IPS DF 6.9 (cell line): ENCODE data around the gene GPR62.

Experiments
- DNase-seq: peaks from one replicate; pipeline ENCODE4 v3.0.0-alpha.2; 2013; ENCODE audit warnings: low read depth, low spot score
- H3K27ac ChIP-seq: one replicate; pipeline ENCODE4 v1.5.1; 2013; ENCODE audit warnings: low read length, control low read depth
- H3K27me3 ChIP-seq: 2 replicates; pipeline ENCODE4 v1.6.1; 2013; ENCODE audit warnings: mild to moderate bottlenecking, low read length; ENCODE audit not compliant: control insufficient read depth, insufficient read depth
- H3K36me3 ChIP-seq: 2 replicates; pipeline ENCODE4 v1.6.1; 2013; ENCODE audit warnings: low read length; ENCODE audit not compliant: control insufficient read depth, insufficient read depth
- H3K4me1 ChIP-seq: 2 replicates; pipeline ENCODE4 v1.6.1; 2013; ENCODE audit warnings: low read length; ENCODE audit not compliant: control insufficient read depth, insufficient read depth
- H3K4me3 ChIP-seq: 2 replicates; pipeline ENCODE4 v1.5.1; 2013; ENCODE audit warnings: mild to moderate bottlenecking, low read length
- H3K9me3 ChIP-seq: 2 replicates; pipeline ENCODE4 v1.6.1; 2013; ENCODE audit warnings: low read length, inconsistent platforms; ENCODE audit not compliant: control insufficient read depth, insufficient read depth
- WGBS: extraction: QIAGEN DNeasy Blood & Tissue Kit; methylation state at CpG from one replicate; pipeline ENCODE4 v1.1.7; 2013; ENCODE audit warnings: mixed read lengths, missing lambda C conversion rate; ENCODE audit not compliant: insufficient read length, insufficient coverage; 5-methylcytosine and 5-hydroxymethylcytosine counted together

Gene GPR62

DNA sequence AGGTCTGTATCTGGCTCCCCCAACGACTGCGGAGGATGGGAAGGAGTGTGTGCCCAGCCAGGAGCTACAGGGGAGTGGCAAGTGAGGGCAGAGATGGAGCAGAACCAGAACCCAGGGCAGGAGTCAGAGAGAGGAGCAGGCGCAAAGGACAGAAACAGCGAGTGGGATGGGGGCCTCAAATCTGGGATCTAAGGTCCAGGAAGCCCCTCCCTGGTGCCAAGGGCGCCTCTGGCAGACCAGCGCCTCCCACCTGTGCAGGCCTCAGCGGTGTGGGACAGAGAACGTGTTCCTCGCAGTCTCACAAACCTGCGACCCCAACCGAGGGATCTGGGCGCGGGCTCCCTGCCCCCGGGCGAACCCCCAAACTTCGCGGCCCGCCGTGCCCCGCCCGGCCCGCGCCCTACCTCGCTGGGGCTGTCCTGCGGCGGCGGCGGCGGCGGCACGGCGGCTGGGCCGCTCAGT, 11.8 kb downstream of the GPR62 start:
- Histone ChIP-seq H3K4me1 (peaks cover 19% of the 10 kb centered on the region), H3K4me3 (peak overlapping the region; percentile 36; the same call in 1 of the 2 replicates), H3K36me3 (no peaks in the 10 kb centered on the region), H3K9me3 (no peaks in the 10 kb centered on the region), H3K27ac (no peak overlapping the region), H3K27me3 (no peaks in the 10 kb centered on the region)
- no peak for DNase-seq
- WGBS, result no CpG with 5 or more reads among the region's 33 CpGs

DNA sequence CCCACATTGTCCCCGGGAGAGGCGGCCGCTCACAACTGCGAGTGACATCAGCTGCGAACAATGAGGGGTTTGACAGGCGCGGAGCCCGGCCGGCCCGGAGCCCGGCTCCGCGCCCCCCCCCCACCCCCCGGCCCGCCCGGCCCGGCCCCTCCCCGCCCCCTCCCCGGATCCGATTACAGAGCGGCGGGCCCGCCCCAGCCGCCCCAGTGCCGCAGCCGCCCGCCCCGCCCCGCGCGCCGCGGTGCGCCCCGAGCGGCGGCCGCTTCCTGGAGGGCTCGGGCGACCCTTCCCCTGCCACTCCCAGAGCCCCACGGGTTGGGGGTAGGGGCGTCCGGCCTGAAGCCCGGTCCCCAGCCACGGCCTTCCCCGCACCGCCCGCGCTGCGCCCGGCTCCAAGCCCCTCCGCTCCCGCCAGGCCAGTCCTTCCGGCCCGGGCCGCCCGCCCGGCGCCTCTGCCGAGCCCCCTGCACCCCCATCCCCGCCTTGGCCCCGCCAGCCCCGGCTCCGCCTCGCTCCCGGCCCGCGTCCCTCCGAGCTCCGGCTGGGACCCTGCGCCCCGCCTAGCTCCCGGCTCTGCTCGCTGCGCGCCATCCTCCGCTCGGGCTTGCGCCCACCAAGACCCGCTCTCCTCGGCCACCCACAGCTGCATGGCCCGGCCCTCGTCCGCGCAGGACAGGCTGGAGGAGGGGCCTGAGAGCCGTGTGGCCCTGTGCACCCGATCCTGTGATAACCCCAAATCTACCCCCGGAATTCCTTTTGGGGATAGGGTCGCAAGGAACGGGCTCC, 12.4 kb downstream of the GPR62 start, which contains the start of gene PCBP4:
TSS of gene PCBP4 (minus strand) at position 71 of the 786 bp plus-strand sequence. CDS start 6,214 bp downstream, outside the sequence.
- Histone ChIP-seq H3K27ac (no peak within 1 kb of the TSS), H3K27me3 (no peaks in the 10 kb centered on the region), H3K4me3 (peak within 1 kb of the TSS; percentile 62; the same call in 1 of the 2 replicates), H3K36me3 (no peaks in the 10 kb centered on the region), H3K9me3 (no peaks in the 10 kb centered on the region), H3K4me1 (peaks cover 19% of the 10 kb centered on the region)
- no peak for DNase-seq
- WGBS, result no CpG with 5 or more reads among the region's 90 CpGs

DNA sequence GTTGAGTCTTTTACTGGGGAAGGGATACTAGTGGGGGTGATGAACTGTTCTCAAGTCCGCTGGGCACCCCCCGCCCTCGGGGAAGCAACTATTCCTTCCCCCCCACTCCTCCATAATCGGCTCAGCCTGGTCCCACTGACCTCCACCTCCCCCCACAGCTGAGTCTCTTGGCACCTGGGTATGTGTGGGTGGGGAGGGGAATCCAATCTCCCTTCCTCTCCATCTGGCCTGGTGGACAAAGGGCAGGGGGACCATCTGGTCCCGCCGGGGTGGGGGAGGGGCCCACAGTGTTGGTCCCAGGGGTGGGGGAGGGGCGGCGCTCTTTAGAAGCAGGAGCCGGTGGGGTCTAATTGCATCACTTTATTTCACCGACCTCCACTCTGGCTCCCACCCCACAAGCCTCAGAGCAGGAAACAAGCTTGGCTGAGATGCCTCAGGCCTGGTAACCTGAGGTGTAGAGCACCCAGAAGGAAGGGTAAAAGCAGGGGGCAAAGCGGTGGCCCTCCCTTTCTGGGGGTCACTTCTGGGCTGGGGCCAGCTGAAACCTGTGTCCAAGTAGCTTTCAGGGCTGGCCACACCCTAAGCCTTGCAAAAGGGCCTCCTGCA, 13.1 kb downstream of the GPR62 start:
- WGBS, result no CpG with 5 or more reads among the region's 11 CpGs
- no peaks in the 10 kb centered on the region for H3K36me3 ChIP-seq
- H3K27me3 ChIP-seq, result no peaks in the 10 kb centered on the region
- H3K27ac ChIP-seq, result no peak overlapping the region
- peaks cover 19% of the 10 kb centered on the region for H3K4me1 ChIP-seq
- H3K4me3 ChIP-seq, result peak overlapping the region; percentile 62; the same call in 1 of the 2 replicates
- H3K9me3 ChIP-seq, result no peaks in the 10 kb centered on the region
- no peak for DNase-seq

DNA sequence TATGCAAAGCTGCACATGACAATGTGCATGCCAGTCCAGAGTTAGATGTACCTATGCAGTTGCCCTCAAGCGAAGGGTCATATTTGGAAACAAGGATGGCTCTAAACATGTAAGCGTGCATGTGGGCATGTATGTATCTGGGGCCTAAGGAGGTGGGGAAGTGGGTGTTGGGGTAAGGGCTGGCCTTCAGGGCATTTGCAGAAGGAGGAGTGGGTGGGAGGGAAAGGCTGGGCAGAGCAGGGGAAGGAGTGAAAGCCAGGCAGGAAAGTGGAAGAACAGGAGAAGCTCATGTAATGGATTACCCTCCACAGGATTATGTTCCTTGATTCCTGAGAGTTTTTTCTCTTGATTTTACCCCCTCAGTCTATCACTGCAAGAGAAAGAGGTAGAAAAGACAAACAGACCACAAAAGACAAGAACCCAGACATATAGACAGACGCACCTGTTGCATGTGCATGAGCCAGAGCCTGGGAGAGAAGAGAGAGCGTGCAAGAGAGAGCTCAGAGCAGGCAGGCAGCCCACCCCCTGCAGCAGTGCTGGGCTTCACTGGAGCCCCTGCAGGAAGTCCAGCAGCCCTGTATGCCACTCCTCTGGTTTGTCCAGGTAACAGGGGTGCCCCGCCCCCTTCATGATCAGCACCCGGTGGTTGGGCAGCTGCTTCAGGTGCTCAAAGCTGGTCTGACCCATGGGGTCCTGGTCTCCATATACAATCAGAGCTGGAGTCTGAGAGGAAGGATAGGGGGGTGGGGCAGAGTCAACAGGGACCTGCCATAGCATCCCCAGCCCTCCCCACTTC, 13.9 kb downstream of the GPR62 start:
- WGBS, result no CpG with 5 or more reads among the region's 6 CpGs
- H3K4me1 ChIP-seq, result peaks cover 18% of the 10 kb centered on the region

DNA sequence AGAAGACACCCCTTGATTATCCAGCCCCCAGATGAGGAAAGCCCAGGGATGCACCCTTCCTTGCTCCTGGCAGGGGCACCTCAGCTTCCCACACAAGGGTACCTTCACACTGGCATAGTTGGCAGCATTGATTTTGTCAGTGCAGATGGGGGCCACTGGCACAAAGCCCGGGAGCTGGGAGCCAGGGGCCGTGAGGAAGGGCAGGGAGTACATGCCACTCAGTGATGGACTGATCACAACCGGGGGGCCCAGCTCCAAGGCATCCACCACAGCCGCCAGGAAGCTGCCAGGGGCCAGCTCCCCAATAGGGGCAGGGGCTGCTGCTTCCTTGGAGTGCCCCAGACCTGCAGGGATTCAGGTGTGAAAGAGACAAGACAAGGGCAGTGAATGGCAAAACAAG, 14.7 kb downstream of the GPR62 start:
- WGBS, result no CpG with 5 or more reads among the region's 4 CpGs
- no peaks in the 10 kb centered on the region for H3K9me3 ChIP-seq
- no peak overlapping the region for H3K4me3 ChIP-seq
- DNase-seq, result no peak
- H3K36me3 ChIP-seq, result no peaks in the 10 kb centered on the region
- no peaks in the 10 kb centered on the region for H3K27me3 ChIP-seq
- no peak overlapping the region for H3K27ac ChIP-seq
- H3K4me1 ChIP-seq, result peaks cover 21% of the 10 kb centered on the region

More for the DNA sequence above, 13.9 kb downstream of the GPR62 start:
- H3K36me3 ChIP-seq, result no peaks in the 10 kb centered on the region
- H3K9me3 ChIP-seq, result no peaks in the 10 kb centered on the region
- H3K4me3 ChIP-seq, result no peak overlapping the region
- H3K27me3 ChIP-seq, result no peaks in the 10 kb centered on the region
- H3K27ac ChIP-seq, result no peak overlapping the region
- no peak for DNase-seq

DNA sequence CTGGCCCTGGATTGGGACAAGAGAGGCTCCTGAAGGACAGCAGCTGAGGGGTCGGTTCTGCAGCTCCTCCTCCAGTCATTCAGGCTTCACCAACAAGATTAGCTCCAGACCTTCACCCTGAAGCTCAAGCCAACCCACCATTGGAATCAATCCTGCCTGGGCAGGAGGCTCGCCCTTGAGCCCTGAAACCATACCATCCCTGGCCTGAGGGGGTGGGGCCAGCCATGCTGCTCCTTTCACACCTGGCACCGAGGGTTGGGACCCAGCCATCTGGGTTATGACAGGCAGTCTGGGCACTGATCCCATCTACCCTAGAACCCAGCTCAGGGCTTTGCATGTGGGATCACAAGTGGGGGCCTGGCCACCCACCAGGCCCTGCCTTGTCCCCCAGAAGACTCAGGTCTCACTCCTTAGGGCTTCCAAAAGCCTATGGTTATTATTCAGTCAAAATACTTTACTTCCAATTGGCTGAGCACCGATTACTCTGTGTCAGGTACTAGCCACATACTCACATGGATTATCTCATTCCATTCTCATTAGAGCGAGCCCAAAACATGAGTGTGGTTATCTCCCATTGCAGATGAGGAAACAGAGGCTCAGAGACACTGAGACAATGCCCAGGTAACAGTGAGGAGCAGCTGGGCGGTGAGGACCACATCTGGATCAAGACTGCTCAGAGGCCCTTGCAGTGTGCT, 15.6 kb downstream of the GPR62 start:
- no peaks in the 10 kb centered on the region for H3K9me3 ChIP-seq
- no peaks in the 10 kb centered on the region for H3K36me3 ChIP-seq
- H3K27me3 ChIP-seq, result peaks cover 5% of the 10 kb centered on the region; the same call in 1 of the 2 replicates
- H3K4me3 ChIP-seq, result no peak overlapping the region
- DNase-seq, result no peak
- WGBS, result no CpG with 5 or more reads among the region's 6 CpGs
- H3K4me1 ChIP-seq, result peaks cover 26% of the 10 kb centered on the region
- H3K27ac ChIP-seq, result no peak overlapping the region

DNA sequence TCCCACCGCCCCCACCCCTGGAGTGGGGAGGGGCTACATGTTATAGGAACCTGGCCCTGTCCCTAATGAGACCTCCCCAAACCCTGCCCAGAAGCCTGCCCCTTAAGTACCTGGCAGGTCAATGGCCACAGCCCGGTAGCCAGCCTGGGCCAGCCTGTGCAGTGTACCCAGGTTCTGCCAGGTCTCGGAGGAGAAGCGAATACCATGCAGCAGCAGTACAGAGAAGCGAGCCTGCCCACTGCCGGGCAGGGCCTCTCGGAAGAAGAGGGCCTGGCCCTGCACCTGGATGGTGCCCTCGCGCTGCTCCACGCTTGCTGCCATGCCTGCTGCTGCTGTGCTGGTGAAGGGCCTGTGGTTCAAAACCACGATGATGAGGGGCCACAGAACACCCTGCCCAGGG, 16.2 kb downstream of the GPR62 start:
- DNase-seq, result no peak
- Histone ChIP-seq H3K4me1 (peaks cover 24% of the 10 kb centered on the region), H3K9me3 (no peaks in the 10 kb centered on the region), H3K27ac (no peak overlapping the region), H3K36me3 (no peaks in the 10 kb centered on the region), H3K4me3 (no peak overlapping the region), H3K27me3 (peaks cover 5% of the 10 kb centered on the region; the same call in 1 of the 2 replicates)
- no CpG with 5 or more reads among the region's 11 CpGs for WGBS

DNA sequence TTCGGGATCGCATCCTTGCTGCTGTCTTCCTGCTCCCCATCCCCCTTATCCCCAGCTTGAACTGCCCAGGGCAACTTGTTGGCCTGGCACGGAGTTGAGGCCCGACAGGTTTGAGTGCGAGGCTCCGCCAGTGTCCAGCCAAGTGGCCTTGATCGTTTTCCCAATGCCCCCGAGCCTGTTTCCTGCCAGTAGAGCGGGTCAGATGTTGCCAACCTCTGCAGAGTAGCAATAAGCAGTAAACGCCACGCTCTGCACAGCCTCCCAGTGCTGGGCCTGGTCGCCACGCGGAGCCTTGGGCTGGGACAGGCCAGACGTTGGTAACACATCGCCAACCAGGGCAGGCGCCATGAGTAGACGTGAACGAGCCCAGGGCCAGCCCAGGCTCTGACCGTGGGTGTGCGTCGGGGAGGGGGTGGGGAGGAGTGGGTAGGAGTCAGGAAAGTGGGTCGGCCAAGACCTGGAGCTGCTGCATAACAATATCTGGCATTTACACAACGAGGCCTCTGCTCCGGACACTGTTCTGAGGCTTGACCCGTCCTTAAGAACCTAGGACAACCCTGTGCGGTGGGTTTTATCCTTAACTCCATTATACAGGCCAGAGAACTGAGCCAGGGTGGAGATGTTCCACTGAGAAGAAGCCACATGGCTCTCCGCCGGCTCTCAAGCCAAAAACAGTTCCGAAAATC, 19.2 kb downstream of the GPR62 start:
- no peaks in the 10 kb centered on the region for H3K36me3 ChIP-seq
- no CpG with 5 or more reads among the region's 30 CpGs for WGBS
- H3K27ac ChIP-seq, result no peak overlapping the region
- no peak for DNase-seq
- peak overlapping the region; percentile 16; the same call in 1 of the 2 replicates for H3K4me3 ChIP-seq
- no peaks in the 10 kb centered on the region for H3K9me3 ChIP-seq
- H3K27me3 ChIP-seq, result peaks cover 5% of the 10 kb centered on the region; the same call in 1 of the 2 replicates
- H3K4me1 ChIP-seq, result peaks cover 13% of the 10 kb centered on the region

DNA sequence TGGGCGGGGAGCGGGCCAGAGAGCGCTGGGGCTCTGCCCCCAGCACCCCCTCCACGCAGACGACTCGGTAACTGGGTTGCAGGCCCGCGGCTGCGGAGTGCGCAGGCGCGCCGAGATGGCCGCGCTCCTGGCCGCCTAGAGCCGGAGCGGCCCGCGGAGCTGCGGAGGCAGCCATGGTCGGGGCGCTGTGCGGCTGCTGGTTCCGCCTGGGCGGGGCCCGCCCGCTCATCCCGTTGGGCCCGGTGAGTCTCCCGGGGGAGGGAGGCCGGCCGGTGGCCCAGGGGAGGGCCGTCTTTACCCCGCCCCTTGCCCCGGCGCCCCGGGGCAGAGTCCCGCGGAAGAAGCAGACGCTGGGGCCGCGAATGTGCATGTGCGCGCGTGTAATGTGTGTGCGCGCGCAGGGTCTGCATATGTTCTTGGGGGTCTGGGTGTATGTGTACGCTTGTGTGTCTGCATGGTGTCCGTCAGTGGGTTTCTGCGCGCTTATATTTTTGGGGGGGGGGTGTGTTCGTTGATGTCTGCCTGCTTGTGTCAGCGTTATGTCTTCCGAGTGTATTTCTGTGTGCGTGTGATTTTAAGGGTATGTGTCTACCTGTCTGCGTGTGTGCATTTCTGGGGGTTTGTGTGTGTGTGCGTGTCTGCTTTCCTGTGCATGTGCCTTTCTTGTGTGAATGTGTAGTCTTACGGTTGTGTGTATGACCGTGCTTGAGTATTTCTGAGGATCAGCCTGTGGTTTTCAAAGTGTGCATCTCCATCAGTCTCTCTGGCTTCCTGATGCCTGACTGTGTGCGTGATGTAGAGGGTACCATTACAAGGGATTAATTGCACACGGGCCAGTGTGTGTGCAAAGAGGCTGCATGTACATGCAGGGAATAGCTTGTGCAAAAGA, 20.0 kb downstream of the GPR62 start, which contains the start of gene ABHD14A:
TSS of gene ABHD14A (plus strand) at position 102 of the 889 bp plus-strand sequence. CDS start at position 174, 72 bp downstream.
- Histone ChIP-seq H3K27ac (no peak within 1 kb of the TSS), H3K27me3 (peaks cover 5% of the 10 kb centered on the region; the same call in 1 of the 2 replicates), H3K4me1 (peaks cover 12% of the 10 kb centered on the region), H3K4me3 (peak within 1 kb of the TSS; percentile 44; the same call in 1 of the 2 replicates), H3K9me3 (no peaks in the 10 kb centered on the region), H3K36me3 (no peaks in the 10 kb centered on the region)
- WGBS, result no CpG with 5 or more reads among the region's 63 CpGs
- DNase-seq, result no peak
